Lung microvascular endothelial cell (primary cell): ENCODE data around the gene ARMC2. TPM values are rescaled to one million over a fixed set of nuclear protein-coding genes. Genes with fewer than 3 reads are reported as not detected.
"Not testable (repeated sequence)": the region's sequence is repeated elsewhere in the genome, so short reads cannot be mapped to it uniquely, and the experiment has no call there.

ENCODE experiments used
- DNase-seq, 2 donors: peaks; one replicate each; pipeline versions ENCODE4 v3.0.0 to v3.0.0-alpha.2; 2010; ENCODE audit warnings: low read depth in 2 of 2
- total RNA-seq: library from RNA; depleted of rRNA; stranded (reverse); fragments of >200 nt; gene quantifications from 2 replicates; pipeline ENCODE4 v1.2.1, GENCODE V29; 2014

The ARMC2 gene
- total RNA-seq, 1 donor from 2014 or later, result 0.99 TPM

- DNase-seq, result no peak
Measured at GRCh38 chr6:108916026-108916686, 67.9 kb downstream of the ARMC2 start.

GRCh38 chr6:108920751-108921150 is 72.5 kb downstream of the ARMC2 start:
- no peak for DNase-seq

- peak in 1 of 2 donors; percentile 85 for DNase-seq
Measured at GRCh38 chr6:108921547-108922361, 73.5 kb downstream of the ARMC2 start.

GRCh38 chr6:108922499-108922898 is 74.3 kb downstream of the ARMC2 start:
- DNase-seq, result no peak

GRCh38 chr6:108927927-108928326 is 79.7 kb downstream of the ARMC2 start:
- DNase-seq, result no peak

GRCh38 chr6:108928650-108929049 is 80.4 kb downstream of the ARMC2 start:
- DNase-seq, result no peak

GRCh38 chr6:108931090-108931489 is 82.9 kb downstream of the ARMC2 start:
- not testable (repeated sequence) for DNase-seq

GRCh38 chr6:108937170-108937569 is 88.9 kb downstream of the ARMC2 start:
- no peak for DNase-seq

- no peak for DNase-seq
Measured at GRCh38 chr6:108940741-108941140, 92.5 kb downstream of the ARMC2 start.

- no peak for DNase-seq
Measured at GRCh38 chr6:108941281-108941680, 93.1 kb downstream of the ARMC2 start.

GRCh38 chr6:108941859-108942258 is 93.6 kb downstream of the ARMC2 start:
- DNase-seq, result no peak

- DNase-seq, result peak; percentile 14 to 40
Measured at GRCh38 chr6:108942556-108943492, 94.6 kb downstream of the ARMC2 start.

- no peak for DNase-seq
Measured at GRCh38 chr6:108944071-108944470, 95.8 kb downstream of the ARMC2 start.

GRCh38 chr6:108944707-108945680 is 96.8 kb downstream of the ARMC2 start:
- DNase-seq, result no peak

- DNase-seq, result no peak
Measured at GRCh38 chr6:108945681-108946159, 97.5 kb downstream of the ARMC2 start.

- DNase-seq, result no peak
Measured at GRCh38 chr6:108946695-108947094, 98.5 kb downstream of the ARMC2 start.

GRCh38 chr6:108947114-108947854 is 99.1 kb downstream of the ARMC2 start:
- peak in 1 of 2 donors; percentile 41 for DNase-seq

- DNase-seq, result peak in 1 of 2 donors; percentile 10
Measured at GRCh38 chr6:108948181-108948661, 100.0 kb downstream of the ARMC2 start.

- no peak for DNase-seq
Measured at GRCh38 chr6:108951351-108951953, 103.2 kb downstream of the ARMC2 start.
